GM12865 (cell line): ENCODE measurements around the gene CTNNBL1.

Experiments used
- DNase-seq: peaks from one replicate; pipeline ENCODE4 v3.0.0; 2010; ENCODE audit warnings: low read depth
- H3K4me3 ChIP-seq: 2 replicates; pipeline ENCODE4 v1.5.1; 2011; ENCODE audit warnings: mild to moderate bottlenecking, low read depth, low read length, control low read depth
- CTCF ChIP-seq: IDR thresholded peaks from 2 replicates; pipeline ENCODE4 v1.5.1; 2011; ENCODE audit warnings: low read length, control low read depth, low read depth, inconsistent platforms; ENCODE audit not compliant: insufficient read depth; ENCODE audit errors: missing control alignments

The CTNNBL1 gene

GRCh38 chr20:37902504-37903313 lies 208.9 kb downstream of the CTNNBL1 start, which contains the start of gene VSTM2L:
Gene VSTM2L, plus strand, starts transcription at chr20:37903127. Its CDS starts 224 bp downstream, at chr20:37903351.
- no peak for TF ChIP-seq CTCF
- peak; percentile 44 for DNase-seq
- peak within 1 kb of the TSS; percentile 46 for H3K4me3 ChIP-seq

- peak overlapping the region; percentile 12; the same call in 1 of the 2 replicates for H3K4me3 ChIP-seq
- TF ChIP-seq CTCF: peak; percentile 16
- DNase-seq: no peak
Measured at GRCh38 chr20:37903317-37904007, 209.6 kb downstream of the CTNNBL1 start.

GRCh38 chr20:37904008-37904642 lies 210.3 kb downstream of the CTNNBL1 start:
- TF ChIP-seq CTCF: no peak
- no peak overlapping the region for H3K4me3 ChIP-seq
- DNase-seq: no peak

- TF ChIP-seq CTCF: no peak
- DNase-seq: no peak
- no peak overlapping the region for H3K4me3 ChIP-seq
Measured at GRCh38 chr20:37904845-37905373, 211.1 kb downstream of the CTNNBL1 start.

GRCh38 chr20:37905671-37906613 lies 212.1 kb downstream of the CTNNBL1 start:
- TF ChIP-seq CTCF: no peak
- DNase-seq: no peak
- H3K4me3 ChIP-seq: no peak overlapping the region

- H3K4me3 ChIP-seq: no peak overlapping the region
- TF ChIP-seq CTCF: no peak
- no peak for DNase-seq
Measured at GRCh38 chr20:37907330-37907676, 213.5 kb downstream of the CTNNBL1 start.
